Fibroblast of mammary gland (primary cell): Measurements from ENCODE around the gene GOLGB1.

Experiments used
- DNase-seq: peaks from one replicate; pipeline ENCODE4 v3.0.0-alpha.2; 2010; ENCODE audit warnings: low read depth
- H3K4me3 ChIP-seq: 2 replicates; pipeline ENCODE4 v1.5.1; 2011; ENCODE audit warnings: low read depth, mild to moderate bottlenecking, low read length, moderate library complexity; ENCODE audit not compliant: control insufficient read depth
- CTCF ChIP-seq: conservative IDR thresholded peaks from 2 replicates; pipeline ENCODE4 v1.5.1; 2011; ENCODE audit warnings: low read depth, low read length, inconsistent platforms; ENCODE audit not compliant: control insufficient read depth, insufficient read depth

GOLGB1 gene

GRCh38 chr3:121769246-121769645 lies 19.7 kb upstream of the GOLGB1 start:
- no peak for TF ChIP-seq CTCF
- H3K4me3 ChIP-seq = no peak overlapping the region
- DNase-seq = no peak

DNA sequence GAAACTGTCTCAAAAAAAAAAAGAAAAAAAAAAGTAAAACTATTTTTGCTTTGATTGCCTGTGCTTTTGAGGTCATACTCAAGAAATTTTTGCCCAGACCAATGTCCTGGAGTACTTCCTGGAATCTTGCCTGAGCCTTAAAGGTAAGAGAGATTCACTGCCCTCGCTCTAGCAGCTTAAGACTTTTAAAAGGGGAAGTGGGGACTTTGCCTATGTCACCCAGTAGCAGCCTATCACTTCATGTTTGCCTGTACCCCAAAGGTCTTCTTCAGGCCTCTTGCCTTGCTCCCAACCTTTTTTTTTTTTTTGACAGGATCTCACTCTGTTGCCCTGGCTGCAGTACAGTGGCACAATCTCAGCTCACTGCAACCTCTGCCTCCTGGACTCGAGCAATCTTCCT lies 18.9 kb upstream of the GOLGB1 start:
- no peak for TF ChIP-seq CTCF
- H3K4me3 ChIP-seq = no peak overlapping the region
- DNase-seq = no peak

DNA sequence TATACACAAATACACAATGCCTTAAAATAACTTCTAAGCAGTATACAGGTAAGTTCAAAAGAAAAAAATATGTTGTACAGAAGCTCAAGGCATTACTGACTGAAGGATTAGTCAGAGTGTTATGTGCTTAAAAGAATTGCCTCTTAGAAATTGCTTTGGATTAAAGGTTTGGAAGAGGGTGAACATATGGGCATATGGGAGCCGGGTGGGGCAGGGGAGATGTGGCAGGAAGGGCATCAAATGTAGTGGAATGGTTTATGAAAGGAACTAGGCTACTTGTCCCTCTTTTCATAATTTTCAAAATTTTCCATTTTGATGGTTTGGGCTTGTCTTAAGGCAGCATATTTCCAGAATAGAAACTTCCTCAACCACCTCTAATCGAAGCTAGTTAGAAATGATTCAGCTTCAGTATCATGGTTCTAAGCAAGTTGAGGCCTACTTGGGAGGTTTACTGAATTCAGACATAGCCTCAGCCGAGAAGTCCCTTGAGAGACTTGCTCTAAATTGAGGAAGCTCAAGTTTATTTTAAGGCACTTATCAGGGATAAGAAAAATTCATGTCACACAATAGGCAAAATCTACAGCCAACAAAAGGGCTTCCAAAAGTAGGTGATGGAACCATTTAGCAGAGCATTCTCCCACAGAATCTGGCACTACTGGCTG lies 10.1 kb upstream of the GOLGB1 start:
- no peak overlapping the region for H3K4me3 ChIP-seq
- no peak for DNase-seq
- TF ChIP-seq CTCF = no peak

- no peak overlapping the region for H3K4me3 ChIP-seq
- no peak for DNase-seq
- TF ChIP-seq CTCF = no peak
Observed at GRCh38 chr3:121758727-121759450, 9.3 kb upstream of the GOLGB1 start.

GRCh38 chr3:121757812-121758545 lies 8.4 kb upstream of the GOLGB1 start:
- TF ChIP-seq CTCF = no peak
- no peak overlapping the region for H3K4me3 ChIP-seq
- no peak for DNase-seq

GRCh38 chr3:121757087-121757811 lies 7.7 kb upstream of the GOLGB1 start:
- no peak for DNase-seq
- TF ChIP-seq CTCF = no peak
- H3K4me3 ChIP-seq = no peak overlapping the region
